HG03575 (cell line): ENCODE data around the gene CCND2.

ENCODE experiments used
- ATAC-seq: cut with Tn5 transposase; IDR thresholded peaks from one replicate; pipeline ENCODE4 v1.9.1; 2021; ENCODE audit not compliant: unreplicated experiment, insufficient number of reproducible peaks, low FRiP score; ENCODE audit errors: extremely low read depth

CCND2 gene

DNA sequence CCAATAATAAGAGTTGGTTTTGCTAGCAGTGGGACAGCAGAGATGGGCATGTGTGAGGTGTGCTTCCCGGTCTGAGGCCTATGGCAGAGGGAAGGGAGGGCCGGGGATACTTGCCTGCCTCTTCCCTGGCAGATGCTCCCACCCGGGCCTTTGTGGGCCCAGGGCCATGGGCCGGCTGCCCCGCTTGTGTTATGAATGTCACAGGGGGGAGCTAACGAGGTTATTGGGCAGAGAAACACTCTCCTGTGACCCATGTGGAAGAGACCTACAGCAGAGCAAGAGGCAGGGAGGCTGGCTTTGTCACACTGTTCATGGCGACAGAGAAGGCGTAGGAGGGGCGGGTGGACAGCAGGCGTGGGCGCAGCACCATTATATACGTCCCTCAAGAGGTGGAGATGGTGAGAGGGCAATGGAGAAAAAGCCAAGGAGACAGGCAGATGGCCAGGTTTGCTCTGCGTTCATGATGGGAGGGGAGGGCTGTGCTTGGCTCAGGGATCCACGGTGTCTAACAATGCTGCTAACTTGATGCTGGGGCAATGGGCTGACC, 13.3 kb downstream of the CCND2 start:
- ATAC-seq: no peak

DNA sequence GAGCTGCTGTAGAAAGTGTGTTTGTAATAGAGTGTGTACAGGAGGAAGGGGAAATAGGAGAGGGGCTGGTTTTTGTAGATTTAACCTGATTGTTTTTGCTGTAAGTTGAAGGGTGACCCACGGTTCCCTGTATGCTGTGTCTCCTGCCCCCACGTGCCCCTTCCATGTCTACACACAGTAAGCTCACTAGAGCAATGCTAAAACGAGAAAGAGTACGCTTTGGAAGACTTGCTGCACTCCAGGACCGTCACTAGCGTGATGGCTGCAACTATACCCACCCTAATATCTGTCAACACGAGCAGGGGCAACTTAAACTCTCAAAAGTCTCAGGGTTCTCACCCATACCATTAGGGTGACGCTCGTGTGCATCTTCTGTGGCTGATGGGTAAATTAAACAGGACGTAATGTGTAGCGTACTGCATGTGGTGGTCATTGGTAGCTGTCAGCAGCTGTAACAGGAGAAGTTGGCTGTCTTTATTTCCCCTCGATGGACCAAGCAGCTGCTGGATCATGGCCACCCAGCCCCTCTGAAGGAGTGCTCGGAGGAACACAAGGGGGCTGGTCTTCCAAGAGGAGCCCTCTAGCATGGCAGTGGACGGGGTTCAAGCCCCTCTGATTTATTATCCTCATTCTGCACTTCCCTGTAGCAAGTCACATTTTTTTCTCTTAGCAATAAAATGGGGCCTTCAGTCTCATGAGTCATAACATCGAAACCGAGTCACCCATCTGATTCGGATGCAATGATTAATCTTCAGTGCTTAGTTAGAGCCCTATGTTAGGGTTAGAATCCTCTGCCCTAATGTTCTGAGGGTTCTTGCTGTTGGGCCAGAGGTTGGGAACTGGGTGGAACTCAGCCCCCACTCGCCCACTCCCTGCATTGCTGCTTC, 14.0 kb downstream of the CCND2 start:
- no peak for ATAC-seq

DNA sequence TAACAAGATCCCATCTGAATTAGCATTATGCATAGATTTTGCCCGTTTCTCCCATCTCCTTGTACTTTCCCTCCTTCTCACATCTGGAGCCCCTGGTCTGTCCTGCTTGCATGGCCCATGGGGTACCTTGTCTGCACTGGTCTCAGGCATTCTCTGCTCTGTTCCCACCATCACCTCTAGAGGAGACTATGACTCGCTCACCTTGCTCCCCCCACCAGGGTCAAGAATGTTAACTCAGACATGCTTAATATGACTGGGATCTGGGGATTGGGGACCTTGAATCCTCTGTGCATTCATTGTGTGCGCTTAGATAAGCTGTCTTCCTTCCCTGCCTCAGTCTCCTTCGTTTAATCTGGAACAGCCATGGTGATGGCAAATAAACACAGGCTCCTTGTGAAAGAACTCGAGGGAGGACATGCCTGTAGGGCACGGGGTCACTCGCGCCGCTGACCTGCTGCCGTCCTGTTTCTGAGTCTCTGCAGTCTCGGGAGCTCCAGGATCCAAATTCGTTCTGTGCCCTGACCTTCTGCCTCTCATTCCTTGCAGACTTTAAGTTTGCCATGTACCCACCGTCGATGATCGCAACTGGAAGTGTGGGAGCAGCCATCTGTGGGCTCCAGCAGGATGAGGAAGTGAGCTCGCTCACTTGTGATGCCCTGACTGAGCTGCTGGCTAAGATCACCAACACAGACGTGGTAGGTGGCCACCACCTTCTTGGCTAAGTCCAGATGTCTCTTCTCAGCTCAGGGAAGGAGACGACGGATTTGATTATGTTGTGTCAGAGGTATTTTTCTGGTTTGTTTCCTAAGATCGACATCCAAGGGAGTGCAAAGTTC, 15.0 kb downstream of the CCND2 start:
- no peak for ATAC-seq

DNA sequence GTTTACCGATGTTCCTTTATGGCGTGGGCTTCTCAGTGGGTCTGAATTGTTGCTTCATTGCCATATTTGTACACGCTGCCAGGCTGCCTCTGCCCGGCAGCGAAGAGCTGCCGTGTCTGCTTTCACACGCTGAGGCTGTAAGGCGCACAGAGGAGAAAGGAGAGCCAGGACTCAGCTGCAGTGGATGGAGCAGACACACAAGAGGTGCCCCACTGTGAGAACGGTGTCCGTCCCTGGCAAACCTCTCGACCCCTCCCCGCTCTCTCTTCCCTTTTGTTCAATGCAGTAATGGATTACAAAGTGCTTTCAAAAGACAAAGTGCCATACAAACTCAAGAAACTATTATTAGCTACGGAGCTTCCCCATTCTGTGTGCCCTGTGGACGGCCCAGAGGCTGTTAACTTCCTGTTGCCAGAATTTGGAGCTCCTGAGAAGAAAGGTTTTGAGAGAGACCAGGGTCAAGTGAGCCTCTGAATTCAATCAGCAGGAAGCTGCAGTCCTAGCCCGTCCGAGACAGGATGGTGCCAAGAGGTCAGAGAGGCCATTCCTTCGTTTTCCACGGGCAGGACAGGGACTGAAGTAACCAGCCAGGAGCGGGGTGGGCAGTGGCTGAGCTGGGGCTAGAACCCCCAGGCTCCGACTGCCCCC, 15.8 kb downstream of the CCND2 start:
- no peak for ATAC-seq

DNA sequence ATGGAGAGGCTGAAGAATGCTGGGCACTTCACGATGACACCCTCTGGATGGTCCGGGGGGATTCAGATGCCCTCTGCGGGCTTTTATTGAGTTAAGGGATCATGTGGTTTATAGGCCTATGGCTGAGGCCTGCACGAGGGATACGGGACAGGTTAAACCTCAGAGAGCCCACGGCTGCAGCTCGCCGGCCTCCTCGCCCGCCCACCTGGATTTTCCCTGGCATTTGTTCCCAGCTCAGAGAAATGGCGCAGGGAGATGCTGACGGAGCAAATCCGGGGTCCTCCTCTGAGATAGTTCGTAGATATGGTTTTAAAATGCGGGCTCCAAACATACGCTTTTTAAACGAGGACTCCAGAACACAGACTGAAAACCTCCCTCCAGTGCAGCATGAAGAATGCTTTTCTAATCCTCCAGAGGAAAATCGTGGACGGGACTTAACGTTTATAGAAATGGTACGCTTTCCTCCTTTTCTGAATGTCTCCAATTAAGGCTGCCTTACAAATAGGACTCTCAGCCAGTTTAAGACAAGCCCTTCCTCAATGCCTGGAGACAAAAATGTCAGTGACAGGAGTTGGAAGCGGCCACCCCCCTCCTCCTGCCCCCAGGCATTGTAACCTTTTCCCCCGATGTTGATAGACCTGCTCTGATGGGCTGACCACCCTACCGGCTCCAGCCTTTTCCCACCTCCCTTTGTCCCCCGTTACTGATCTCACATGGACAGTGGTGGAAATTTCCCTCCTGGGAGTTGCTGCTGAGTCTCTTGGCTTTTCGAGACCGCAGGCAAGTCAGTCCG, 16.6 kb downstream of the CCND2 start:
- ATAC-seq: no peak

DNA sequence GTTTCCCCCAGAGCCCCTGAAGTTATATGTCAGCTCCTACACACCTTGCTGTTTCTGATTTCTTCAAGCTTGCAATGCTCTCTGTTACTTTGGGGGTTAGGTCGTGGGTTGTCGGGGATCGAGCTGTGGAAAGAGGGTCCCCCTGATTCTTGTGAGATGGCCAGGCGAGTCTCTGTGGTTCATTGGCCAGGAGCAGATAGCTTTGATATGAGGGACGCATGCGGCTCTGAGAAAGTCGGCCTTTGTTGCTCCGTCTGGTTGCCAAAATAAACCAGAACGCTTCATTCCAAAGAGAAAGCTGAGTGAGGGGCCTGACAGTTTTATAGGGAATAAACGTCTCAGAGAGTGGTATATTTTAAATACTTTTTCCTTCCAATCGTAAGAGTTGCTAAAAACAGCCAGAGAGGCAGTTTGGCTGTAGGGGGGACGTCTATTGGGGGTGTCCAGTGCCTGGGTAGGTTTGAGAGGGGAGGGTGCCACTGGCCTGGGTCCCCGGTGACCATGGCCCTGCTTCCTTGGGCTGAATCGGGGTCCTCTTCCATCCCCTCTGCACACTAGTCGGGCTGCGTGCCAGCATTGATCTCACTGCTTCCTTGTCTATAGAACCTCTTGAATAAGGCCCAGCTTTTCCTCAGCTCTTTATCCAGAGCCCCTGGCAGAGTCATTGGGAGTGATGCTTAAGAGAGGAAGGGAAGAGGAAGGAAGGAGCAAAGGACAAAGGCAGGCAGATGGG, 18.9 kb downstream of the CCND2 start:
- no peak for ATAC-seq

DNA sequence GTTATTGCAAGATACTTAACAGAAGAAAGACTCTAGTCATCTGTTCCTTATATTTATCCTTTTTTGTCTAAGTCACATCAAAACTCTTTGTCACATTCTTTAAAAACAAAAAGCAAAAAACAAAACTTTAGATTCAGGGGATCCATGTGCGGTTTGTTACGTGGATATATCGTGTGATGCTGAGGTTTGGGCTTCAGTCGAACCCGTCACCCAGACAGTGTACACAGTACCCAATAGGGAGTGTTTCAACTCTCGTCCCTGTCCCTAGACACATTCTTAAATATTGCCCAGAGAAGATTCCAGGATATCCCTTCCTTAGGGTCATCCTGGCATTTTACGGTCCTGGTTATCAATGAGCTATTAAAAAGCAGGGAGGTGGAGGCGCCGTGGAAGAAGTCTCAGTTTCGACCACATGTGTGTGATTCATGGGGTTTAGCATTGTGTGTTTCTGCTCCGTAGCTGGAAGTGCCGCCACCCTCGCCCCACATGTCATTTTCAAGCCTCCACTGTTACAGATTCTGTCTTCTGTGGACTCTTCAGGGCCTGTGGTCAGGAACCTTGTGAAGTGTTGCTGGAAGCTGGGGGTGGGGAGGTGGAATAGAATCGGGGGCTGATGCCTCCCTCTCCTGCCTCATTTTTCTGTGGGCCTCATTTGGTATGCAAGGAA, 19.9 kb downstream of the CCND2 start:
- ATAC-seq: no peak

DNA sequence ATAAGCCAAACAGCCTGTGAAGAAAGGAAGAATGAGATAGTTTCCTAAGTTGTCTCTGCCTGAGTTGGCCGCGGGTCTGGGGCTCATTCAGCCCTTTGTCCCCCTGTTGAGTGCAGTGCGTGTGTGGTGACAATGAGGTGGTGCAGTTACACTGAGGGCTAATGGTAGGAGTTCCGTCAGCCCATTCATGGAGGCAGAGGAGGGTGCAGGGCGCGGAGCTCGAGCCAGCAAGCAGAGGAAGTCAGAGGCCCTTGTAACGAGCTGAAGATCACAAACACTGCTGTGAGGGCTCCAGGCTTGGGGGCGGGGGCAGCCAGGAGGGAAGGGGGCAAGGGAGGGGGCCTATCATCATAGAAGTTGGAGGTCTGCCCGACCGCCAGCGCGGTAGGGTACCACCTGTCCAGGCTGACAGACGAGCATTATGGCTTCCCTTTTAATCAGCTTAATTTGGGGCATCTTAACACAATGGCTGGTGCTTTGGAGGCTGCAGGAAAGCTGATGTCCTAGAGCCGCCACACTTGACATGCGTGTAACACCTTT, 20.5 kb downstream of the CCND2 start:
- no peak for ATAC-seq

DNA sequence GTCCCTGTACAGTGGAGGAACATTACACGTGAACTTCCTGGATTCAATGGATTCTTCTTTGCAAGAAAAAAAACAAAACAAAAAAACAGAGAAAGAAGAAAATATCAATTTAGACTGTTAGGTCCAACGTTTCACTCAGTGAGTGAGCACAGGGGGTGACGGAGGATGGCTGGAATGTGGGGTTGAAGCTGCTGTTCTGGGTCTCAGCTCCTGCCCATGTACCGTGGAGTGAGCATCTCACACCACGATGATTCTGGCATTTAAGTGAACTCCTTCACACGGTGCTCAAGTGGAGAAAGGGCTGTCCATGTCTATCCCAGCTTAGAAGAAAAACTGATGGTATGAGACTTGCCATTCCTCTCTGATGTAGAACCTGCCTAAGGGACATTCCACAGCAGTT, 23.2 kb downstream of the CCND2 start:
- ATAC-seq: no peak

DNA sequence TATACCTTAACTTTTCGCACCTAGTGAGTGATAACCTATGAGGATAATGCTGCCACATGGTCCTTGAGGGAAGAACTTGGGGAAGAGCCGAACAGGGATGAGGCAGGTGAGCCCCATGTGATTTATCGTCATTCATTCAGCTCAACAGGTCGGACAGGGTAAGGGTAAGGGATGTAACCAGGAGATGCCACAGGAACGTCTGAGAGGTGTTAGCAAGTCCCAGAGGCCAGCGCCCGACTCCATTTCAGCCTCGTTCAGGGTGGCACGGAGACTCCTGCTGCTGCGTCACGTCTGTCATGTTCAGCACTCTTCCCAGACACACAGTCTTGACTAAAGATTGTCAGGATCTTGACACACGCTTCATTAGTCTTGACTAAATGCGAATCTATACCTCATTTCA, 24.1 kb downstream of the CCND2 start:
- no peak for ATAC-seq

DNA sequence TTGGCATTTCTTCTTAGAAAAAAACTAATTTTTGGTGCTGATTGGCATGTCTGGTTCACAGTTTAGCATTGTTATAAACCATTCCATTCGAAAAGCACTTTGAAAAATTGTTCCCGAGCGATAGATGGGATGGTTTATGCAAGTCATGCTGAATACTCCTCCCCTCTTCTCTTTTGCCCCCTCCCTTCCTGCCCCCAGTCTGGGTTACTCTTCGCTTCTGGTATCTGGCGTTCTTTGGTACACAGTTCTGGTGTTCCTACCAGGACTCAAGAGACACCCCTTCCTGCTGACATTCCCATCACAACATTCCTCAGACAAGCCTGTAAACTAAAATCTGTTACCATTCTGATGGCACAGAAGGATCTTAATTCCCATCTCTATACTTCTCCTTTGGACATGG, 27.3 kb downstream of the CCND2 start:
- no peak for ATAC-seq

DNA sequence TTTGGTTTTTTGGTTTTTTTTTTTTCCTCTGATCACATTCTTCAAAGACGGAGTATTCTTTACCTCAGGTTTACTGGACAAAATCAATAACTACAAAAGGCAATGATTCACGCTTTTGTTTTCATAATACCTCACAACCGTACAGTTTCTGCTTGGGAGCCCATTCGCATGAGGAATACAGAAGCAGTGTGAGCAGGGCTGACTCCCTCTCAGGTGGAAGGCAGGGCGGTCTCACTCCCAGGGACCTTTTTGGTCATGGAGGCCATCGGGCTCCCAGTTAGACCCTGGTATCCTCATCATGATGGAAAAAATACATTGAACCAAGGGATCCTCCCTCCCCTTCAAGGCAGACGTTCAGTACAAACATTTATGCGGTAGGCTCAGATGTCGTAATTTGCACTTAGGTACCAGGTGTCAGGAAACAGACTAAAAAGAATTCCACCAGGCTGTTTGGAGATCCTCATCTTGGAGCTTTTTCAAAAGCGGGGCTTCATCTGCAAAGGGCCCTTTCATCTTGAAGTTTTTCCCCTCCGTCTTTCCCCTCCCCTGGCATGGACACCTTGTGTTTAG, 28.5 kb downstream of the CCND2 start:
- no peak for ATAC-seq

DNA sequence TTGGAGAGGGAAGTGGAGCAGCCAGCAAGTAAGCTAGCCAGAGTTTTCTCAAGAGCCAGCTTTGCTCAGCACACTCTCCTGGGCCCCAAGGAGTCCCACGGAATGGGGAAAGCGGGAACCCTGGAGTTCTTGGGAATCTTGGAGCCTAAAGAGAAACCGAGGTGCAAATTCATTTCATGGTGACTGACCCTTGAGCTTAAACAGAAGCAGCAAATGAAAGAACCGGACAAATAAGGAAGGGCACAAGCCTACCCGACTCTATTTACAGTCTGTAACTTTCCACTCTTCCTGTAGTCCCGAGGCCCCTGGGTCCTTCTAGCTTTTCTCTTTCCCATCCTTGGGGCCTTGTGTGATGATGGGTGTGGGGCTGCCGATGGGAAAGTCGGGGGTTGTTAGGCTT, 29.3 kb downstream of the CCND2 start:
- no peak for ATAC-seq

DNA sequence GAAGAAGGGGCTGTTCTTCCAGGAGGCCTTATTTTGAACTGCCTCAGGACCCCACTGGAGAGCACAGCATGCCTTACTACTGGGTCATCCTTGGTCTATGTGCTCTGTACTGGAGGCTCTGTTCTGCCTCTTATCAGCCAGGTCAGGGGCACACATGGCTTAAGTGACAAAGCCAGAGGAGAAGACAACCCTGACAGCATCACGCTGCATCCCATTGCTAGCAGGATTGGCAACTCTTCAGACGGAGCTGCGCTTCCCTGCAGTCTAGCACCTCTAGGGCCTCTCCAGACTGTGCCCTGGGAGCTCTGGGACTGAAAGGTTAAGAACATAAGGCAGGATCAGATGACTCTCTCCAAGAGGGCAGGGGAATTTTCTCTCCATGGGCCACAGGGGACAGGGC, 30.2 kb downstream of the CCND2 start:
- no peak for ATAC-seq

DNA sequence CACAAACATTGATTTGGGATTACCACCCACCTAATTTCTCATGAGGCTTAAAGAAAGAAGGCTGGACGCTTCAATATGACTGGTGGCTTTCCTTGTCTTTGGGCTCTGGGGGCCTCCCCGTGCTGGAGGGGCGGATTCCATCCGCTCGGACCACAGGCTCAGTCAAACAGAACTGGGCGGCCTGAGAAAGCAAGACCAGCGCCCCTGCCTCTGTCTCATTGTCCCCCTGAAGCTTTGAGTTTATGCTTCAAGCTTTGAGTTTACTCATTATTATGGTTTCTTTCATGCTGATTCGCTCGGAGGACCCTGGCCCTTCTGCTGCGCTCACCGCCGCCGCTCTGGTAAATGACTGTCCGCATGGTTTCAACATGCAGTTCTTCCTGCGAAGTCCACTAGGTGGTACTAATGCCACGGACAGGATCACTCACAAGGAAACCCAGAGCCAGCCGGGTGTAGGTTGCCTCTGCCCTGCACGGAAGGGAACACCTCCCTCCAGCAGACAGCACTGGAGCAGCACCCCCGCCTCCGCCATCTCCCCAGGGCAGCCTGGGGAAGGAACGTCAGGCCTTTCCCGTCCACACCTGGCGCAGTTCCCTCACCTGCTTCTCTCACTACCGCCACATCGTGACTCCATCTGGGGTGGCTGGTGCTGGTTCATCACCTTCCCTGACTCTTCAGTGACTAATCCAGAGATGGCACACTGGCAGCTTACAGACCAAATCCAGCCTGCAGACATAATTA, 34.2 kb downstream of the CCND2 start:
- ATAC-seq: no peak

DNA sequence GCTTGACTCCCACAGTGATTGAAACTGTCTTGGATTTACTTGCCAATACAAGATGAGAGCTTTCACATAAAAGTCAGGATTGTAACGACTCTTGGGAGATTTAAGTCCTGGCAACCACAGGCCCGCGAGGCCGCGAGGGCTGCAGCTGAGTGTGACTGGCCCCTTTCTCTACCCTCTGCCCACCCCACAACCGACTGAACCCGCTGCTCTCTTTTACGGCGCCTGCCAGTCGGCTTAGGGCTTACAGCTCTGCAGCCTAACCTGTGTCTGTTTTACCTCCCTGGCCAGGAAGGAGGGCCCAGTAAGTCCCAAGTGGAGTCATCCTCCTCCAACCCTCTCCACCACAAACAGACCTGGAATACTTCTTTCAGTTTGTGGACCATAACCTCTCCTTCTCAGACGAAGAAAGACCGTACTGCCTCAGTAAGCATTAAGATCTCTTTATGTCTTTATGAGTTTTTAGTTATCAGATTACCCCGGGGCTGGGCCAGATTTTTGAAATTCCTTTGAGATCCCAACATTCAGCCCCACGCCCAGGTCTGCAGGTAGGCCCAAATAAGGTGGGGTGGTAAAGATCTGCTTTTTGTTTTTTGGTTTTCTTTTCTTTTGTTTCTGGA, 34.9 kb downstream of the CCND2 start:
- ATAC-seq: no peak
